Activated naive CD8-positive, alpha-beta T cell treated with anti-CD3 and anti-CD28 coated beads, Interleukin-2, amount 50 U/mL, for 16 hours (primary cell): ENCODE measurements around the gene LIM2.

Experiments used
- DNase-seq: peaks from one replicate; pipeline ENCODE4 v3.0.0-alpha.2; 2020; ENCODE audit warnings: low read depth, low spot score

LIM2 gene

DNA sequence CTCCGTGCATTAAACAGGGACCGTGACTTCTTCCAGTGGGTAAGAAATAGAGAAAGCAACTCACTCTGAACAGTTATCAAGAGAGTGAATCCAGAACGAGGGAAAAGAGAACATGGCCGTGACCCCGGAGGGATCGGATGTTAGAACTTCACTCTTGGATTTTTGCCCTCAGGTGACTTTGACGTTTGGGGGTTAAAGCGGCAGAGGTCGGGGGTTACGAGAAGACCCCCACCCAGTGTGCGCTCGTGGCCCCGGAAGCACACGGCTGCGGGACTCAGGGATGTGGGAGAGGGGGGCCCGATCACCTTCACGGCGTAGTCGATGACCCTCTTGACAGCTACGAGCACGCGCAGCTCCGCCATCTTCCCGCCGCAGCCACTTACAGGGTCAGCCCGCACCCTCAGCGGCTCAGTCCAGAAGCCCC, 21.8 kb downstream of the LIM2 start, which contains the start of gene ETFB:
TSS of gene ETFB (minus strand) at position 424 of the 424 bp plus-strand sequence. CDS start at position 362, 62 bp downstream.
- no peak for DNase-seq

DNA sequence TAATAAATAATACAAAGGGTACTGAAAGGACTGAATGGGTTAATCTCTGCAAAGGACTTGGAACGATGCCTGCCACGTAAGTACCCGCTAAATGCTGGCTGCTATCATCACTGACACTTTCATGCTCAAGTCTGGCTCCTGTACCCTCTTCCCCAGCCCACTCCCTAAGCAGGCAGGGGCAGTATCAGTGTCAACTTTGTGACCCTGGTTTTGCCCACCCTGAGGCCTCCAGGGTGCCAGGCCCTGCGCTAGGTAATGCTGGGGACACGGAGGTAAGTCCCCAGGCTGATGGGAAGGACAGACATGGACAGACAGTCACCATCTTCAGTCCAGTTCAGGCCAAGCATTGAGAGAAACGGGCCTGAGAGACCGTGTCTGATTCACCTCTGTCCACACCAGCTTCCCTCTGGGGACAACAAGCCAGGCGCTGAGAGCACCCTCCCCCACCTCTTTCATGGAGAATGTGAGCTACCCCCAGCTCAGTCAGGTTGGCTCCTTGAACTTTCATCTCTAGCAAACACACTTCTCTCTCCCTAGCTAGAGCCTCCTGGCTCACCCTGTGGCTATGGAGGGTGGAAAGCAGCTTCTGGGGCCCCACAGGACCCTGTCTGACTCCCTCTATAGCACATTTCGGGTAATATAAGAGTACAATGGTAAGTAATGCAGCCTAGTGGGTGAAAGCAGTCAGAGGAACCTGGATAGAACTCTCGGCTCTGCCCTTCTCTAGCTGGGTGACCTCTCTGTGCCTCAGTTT, 22.4 kb downstream of the LIM2 start:
- no peak for DNase-seq

DNA sequence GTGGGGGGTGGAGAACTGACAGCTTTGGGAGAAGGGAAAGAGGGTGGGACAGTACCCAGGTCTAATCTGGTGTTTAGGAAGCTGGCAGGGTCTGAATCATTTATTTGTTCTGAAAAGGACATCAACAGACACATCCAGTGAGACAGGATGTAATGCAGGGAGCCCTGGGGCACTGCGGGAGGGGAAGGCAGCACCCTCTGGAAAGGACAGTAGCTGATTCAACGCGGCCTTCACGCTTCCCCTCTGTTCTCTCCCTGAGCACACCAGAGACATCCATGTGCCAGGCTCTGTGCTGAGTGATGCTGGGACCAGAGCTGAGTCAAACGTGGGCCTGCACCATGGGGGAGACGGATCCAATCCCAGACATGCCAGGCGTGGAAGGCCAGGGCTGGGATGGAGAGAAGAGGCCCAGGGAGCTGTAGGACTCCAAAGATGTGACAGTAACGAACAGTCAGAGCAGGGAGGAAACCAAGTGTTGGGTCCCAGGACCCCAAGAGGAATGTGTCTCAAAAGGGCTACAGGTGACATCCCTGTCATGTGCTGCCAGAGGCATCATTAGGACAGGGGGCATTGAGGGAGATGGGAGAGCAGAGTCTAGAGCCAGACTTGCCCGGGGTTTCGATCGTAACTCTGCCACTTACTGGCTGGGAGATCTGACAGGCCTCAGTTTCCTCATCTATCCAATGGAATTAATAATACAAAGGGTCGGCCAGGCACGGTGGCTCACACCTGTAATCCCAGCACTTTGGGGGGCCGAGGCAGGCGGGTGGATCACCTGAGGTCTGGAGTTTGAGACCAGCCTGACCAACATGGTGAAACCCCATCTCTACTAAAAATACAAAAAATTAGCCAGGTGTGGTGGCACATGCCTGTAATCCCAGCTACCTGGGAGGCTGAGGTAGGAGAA, 23.3 kb downstream of the LIM2 start:
- DNase-seq: no peak

GRCh38 chr19:51361239-51361638, 26.5 kb downstream of the LIM2 start:
- no peak for DNase-seq

DNA sequence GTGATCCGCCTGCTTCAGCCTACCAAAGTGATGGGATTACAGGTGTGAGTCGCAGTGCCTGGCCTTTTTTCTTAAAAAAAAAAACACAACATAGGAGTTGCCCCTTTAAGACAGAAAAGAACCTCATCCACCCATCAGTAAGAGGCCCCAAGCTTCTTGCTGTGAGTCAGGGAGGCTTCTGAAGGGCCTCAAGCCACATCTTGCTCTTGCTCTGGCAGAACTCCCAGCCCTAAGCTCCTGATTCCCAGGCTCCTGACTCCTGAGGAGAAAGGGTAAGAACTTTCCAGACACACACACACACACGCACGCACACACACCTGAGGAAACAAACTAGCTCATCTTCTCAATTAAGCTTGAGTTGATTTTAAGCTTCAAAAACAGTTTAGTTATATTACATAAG, 28.5 kb downstream of the LIM2 start:
- DNase-seq: no peak

- no peak for DNase-seq
These were observed 29.8 kb downstream of the LIM2 start for GRCh38 chr19:51357952-51358351.

DNA sequence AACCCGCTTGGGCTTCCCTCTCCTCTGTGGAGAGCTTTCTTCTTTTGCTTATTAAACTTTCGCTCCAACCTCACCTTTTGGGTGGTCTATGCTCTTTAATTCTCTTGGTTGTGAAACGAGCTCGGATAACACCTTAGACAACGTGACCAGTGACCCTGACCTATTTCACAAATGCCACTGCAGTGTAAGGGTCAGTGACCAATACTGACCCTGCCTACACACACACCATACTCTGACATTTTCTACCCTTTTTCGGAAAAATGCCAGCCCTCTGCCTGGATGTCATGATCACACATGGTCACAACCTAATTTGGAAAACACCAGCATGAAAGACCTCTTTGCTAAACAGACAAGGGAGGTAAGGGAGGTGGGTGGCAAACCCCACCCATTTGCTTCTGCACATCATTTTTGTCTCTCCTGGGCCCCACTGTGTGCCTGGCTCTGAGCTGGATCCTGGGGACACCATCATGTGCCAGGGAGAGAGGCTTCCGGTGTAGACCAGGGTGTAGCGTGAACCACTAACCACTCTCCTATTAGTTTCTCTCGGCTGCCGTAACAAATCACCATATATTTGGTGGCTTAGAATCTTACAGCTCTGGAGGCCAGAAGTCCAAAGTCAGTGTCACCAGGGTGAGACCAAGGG, 31.5 kb downstream of the LIM2 start:
- no peak for DNase-seq

GRCh38 chr19:51354742-51355148, 33.0 kb downstream of the LIM2 start:
- DNase-seq: no peak

- DNase-seq: no peak
These were observed 33.6 kb downstream of the LIM2 start for GRCh38 chr19:51354103-51354741.

GRCh38 chr19:51352783-51353360, 34.9 kb downstream of the LIM2 start:
- DNase-seq: no peak

- no peak for DNase-seq
These were observed 36.3 kb downstream of the LIM2 start for GRCh38 chr19:51351266-51351990.

DNA sequence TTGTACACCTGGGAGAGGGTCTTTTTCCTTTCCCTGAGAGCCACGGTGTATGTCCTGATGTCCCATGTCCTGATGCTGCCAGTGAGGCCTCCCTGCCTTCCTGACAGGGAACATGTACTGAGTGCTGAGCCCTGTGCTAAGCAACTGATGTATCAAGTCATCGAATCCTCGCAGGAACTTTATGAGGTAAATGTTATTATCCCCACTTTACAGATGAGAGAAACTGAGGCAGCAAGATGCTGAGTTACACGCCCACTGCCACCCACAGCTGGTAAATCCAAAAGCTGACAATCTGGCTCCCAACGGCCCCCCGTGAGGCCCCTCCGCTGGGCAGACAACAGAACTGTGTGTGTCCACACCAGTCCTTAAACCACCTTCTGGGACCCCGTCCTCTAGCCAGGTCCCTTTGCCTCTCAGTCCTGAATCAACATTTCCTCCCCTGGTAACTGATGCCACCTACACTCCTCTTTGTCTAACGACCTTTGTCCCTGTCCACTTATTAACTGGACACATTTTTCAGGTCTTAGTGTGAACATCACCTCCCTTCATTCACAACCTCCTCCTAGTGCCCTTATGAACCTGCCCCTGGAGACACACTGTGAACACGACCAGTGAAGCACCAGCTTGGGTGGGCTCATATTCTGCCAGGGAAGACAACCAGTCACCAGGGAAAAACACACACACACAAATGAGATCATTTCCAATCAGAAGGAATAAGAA, 40.4 kb downstream of the LIM2 start:
- no peak for DNase-seq

DNA sequence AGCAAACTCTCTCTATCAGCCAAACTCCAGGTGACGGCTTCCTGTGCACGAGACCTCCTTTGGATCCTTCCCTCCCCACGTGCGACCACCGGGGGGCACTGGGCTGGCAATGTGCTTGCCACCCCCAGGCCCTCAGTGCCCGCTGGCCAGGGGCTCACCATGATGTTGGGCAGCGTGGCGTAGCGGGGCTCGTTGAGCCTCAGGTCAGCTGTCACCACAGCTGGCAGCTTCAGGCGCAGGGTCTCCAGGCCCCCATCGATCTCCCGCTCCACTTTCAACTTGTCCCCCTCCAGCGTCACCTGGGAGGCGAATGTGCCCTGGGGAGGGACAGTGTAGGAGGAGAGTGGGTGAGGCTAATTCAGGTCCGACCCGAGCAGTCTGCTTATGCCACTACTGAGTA, 41.0 kb downstream of the LIM2 start:
- DNase-seq: no peak

GRCh38 chr19:51345076-51345620, 42.6 kb downstream of the LIM2 start:
- DNase-seq: no peak

GRCh38 chr19:51342631-51343569, 44.9 kb downstream of the LIM2 start:
- no peak for DNase-seq

DNA sequence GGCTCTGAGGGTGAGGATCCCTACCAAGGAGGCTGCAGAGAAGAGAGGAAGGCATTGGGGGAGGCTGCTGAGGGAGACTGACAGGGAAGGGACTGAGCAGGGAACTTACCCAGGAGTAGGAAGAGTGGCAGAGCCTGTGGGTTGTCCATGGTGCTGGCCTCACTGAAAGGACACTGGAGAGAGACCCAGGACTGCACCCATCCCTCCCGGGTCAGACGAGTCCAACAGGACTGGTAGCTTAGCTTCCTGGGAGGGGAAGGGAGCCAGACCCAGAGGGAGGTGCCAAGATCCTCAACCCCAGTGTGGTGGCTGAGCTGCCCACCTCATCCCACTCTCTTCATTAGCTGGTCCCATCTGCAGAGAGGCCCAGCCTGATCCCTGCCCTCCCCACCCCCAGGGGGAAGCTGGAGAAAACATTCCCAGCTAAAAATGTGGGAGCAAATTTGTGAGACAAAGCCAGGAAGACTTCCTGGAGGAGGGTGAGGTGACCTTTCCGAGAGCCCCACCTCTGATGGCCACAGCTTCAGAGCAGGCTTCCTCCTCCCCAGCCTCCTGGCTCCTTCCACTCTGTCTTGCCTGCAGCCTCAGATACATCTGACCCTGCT, 45.7 kb downstream of the LIM2 start, which contains the start of gene VSIG10L:
TSS of gene VSIG10L (minus strand) at position 164 of the 605 bp plus-strand sequence. CDS start at position 149, 15 bp downstream.
- DNase-seq: no peak

GRCh38 chr19:51341066-51341465, 46.7 kb downstream of the LIM2 start:
- DNase-seq: no peak
